Activated CD4-positive, CD25-positive, alpha-beta regulatory T cell treated with anti-CD3 and anti-CD28 coated beads, Interleukin-2, amount 50 U/mL, for 24 hours (primary cell): ENCODE measurements around the gene SIK1.

ENCODE experiments used
- ATAC-seq, 2 donors: fragments of 150-1000 bp; cut with Tn5 transposase; one replicate each; pipeline ENCODE4 v1.10.0; 2021; ENCODE audit warnings: mild to moderate bottlenecking in 1 of 2, moderate library complexity in 1 of 2

The SIK1 gene

DNA sequence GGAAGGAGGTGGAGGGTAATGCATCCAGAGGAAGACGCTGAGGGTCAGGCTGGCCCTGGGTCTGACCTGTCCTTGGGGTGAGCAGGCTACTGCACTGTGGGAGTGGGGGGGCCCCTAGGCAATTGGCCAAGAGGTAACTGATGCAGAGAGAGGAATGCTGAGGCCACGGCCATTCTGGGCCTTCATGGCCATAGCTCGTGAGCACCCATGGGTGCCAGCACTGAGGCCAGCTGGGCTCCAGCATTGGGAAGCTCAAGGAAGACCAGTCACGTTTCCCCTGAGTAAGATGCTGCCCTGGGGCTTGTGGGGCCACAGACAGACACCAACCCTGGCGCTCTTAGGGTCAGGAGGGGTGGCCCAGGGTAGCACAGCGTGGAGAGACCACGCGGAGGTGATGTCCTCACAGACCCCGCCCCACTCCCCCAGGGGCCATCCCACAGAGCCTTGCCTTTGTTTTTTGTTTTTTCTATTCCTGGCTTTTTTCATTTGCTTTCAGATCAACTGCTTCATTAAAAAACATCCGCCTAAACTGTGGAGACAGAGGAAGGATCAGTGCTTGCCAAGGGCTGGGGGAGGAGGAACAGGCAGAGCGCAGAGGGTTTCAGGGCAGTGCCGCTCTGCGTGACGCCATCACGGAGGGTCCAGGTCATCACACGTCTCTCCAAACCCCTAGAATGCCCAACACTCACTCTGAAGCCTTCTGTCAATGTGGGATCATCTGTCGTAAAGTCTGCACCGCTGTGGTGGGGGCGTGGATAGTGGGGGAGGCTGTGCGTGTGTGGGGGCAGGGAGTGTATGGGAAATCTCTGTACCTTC is 61.1 kb downstream of the SIK1 start:
- no peak for ATAC-seq

DNA sequence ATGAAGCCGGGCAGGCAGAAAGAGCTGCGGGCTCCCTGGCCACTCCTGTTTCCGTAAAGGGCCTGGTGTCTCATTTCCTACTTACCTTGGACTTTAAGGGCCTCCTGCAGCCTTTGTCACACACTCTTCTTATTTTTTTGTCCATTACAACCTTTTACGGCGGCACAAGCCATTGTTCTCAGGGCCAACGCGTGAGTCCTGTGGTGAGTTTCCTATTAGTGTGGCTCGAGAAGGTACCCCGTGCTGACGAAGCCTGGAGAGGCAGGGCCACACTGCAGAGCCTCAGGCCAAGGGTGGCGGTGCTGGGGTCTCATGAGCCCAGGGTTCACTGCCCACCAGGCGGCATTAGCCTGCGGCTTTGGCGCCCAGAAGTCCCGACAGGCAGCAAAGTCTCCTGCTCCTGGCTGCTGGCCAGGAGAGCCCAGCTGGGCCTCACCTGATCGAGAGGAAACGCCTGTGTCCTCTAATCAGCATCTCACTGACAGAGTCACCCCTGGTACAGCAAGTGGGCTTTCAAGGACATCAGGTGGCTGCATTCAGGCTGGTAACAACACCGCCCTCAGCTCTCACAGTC is 62.0 kb downstream of the SIK1 start:
- ATAC-seq, result no peak
